MM.1S (cell line): Measurements from ENCODE around the gene PPP6R2.

ENCODE experiments used
- EZH2 ChIP-seq: fragments of 300-600 bp; sonication (generic); optimal IDR thresholded peaks from 2 replicates; pipeline ENCODE3; 2017; ENCODE audit warnings: low read depth, mild to moderate bottlenecking, antibody characterized with exemption, low read length, mixed read lengths
- EZH2phosphoT487 ChIP-seq: fragments of 300-600 bp; sonication (generic); IDR thresholded peaks from 2 replicates; pipeline ENCODE4 v1.6.1; 2018; ENCODE audit warnings: antibody characterized with exemption, low read length

GRCh38 chr22:50460938-50461337 lies 117.8 kb downstream of the PPP6R2 start:
- TF ChIP-seq EZH2, result no peak
- no peak for TF ChIP-seq EZH2phosphoT487
